ENCODE measurements around the gene CACNA1E.

DNA sequence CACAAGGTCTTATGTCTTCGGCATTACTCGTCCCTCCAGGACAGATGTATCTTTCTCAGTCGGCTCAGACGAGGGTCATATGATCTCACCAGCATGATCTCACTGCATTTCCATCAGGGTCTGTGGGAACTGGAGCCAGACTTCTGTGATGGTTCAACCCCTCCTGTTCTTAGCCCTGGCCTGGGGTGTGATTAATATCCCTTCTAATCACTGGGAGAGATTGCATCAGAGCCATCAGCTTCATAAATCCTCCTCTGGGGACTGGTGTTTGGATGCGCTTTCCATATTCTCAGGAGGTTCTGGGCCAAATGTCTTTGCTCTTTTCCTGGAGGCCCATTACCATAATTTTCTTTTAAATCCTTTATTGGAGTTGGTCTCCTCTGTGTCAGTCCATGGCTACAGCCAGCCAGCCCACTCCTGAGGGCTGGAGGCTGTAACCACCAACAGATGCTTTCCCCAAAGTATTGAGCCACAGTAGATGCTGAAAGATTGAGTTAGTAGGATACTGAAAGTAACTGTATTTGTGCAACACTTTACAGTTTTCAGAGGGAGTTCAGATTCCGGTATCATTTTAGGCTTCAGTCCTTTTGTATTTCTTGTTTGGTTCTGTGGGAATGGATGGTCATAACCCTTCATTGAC is 20.0 kb downstream of the CACNA1E start:
- TF ChIP-seq, protein P1, sequence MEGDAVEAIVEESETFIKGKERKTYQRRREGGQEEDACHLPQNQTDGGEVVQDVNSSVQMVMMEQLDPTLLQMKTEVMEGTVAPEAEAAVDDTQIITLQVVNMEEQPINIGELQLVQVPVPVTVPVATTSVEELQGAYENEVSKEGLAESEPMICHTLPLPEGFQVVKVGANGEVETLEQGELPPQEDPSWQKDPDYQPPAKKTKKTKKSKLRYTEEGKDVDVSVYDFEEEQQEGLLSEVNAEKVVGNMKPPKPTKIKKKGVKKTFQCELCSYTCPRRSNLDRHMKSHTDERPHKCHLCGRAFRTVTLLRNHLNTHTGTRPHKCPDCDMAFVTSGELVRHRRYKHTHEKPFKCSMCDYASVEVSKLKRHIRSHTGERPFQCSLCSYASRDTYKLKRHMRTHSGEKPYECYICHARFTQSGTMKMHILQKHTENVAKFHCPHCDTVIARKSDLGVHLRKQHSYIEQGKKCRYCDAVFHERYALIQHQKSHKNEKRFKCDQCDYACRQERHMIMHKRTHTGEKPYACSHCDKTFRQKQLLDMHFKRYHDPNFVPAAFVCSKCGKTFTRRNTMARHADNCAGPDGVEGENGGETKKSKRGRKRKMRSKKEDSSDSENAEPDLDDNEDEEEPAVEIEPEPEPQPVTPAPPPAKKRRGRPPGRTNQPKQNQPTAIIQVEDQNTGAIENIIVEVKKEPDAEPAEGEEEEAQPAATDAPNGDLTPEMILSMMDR (IDR thresholded peaks at IDR 0.05) = no peak
- no peak for TF ChIP-seq POLR2A (IDR thresholded peaks at IDR 0.05)
